ENCODE results near the gene ABCC12. TPM values are rescaled to one million over a fixed set of nuclear protein-coding genes. Genes with fewer than 3 reads are reported as not detected.

The ABCC12 gene
- total RNA-seq, 1 experiment from 2014 or later = not detected

DNA sequence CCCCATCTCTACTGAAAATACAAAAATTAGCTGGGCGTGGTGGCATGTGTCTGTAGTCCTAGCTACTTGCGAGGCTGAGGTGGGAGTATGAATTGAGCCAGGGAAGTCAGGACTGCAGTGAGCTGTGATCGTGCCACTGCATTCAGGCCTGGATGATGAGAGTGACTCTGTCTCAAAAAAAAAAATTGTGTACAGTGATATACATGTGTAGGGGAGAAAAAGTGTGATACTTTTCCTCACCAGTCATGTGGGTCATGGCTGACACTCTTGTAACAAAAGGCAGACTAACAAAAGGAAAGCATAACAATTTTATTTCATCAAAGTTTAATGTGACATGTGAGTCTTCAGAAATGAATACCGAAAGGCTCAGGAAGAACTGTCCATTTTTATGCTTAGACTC is 2.0 kb upstream of the ABCC12 start:
- no peaks in the 10 kb centered on the region for H3K9me3 Mint-ChIP-seq
- TF ChIP-seq, protein P1, sequence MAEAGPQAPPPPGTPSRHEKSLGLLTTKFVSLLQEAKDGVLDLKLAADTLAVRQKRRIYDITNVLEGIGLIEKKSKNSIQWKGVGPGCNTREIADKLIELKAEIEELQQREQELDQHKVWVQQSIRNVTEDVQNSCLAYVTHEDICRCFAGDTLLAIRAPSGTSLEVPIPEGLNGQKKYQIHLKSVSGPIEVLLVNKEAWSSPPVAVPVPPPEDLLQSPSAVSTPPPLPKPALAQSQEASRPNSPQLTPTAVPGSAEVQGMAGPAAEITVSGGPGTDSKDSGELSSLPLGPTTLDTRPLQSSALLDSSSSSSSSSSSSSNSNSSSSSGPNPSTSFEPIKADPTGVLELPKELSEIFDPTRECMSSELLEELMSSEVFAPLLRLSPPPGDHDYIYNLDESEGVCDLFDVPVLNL (CRISPR knock-in tag; IDR thresholded peaks at IDR 0.05; ENCODE audit: borderline replicate concordance, low read depth) = no peak
- TF ChIP-seq NFE2L1 (CRISPR knock-in tag; IDR thresholded peaks at IDR 0.05) = no peak
- TF ChIP-seq, protein P2, sequence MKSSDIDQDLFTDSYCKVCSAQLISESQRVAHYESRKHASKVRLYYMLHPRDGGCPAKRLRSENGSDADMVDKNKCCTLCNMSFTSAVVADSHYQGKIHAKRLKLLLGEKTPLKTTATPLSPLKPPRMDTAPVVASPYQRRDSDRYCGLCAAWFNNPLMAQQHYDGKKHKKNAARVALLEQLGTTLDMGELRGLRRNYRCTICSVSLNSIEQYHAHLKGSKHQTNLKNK (CRISPR knock-in tag; IDR thresholded peaks at IDR 0.05) = no peak
- TF ChIP-seq NR3C1 (CRISPR knock-in tag; conservative IDR thresholded peaks at IDR 0.05; ENCODE audit: low read depth) = no peak
- TF ChIP-seq ZNF138 (CRISPR knock-in tag; conservative IDR thresholded peaks at IDR 0.05) = no peak
- TF ChIP-seq CREM (CRISPR knock-in tag; IDR thresholded peaks at IDR 0.05) = no peak
- no peak for TF ChIP-seq SP1 (CRISPR knock-in tag; conservative IDR thresholded peaks at IDR 0.05)
- no peak for TF ChIP-seq PRRX2 (CRISPR knock-in tag; IDR thresholded peaks at IDR 0.05)
- TF ChIP-seq FOXK1 (CRISPR knock-in tag; IDR thresholded peaks at IDR 0.05) = no peak
- no peak for TF ChIP-seq NR1H2 (CRISPR knock-in tag; IDR thresholded peaks at IDR 0.05)
- H3K4me1 Mint-ChIP-seq = peaks cover 14% of the 10 kb centered on the region
- H3K4me3 Mint-ChIP-seq = no peak overlapping the region
- no peaks in the 10 kb centered on the region for H3K36me3 Mint-ChIP-seq
- H3K27ac Mint-ChIP-seq = no peak overlapping the region
- ChIA-PET POLR2A (no interaction called here), CTCF (interaction anchor here (2.7 kb wide), 1 partner anchor 41 kb away, joined by 8 read pairs; no protein-coding TSS in a partner anchor)
- ATAC-seq (no peak), DNase-seq (ENCODE audit: low spot score) (no peak)
- H3K27me3 Mint-ChIP-seq (ENCODE audit: low read depth) = peaks cover 17% of the 10 kb centered on the region

DNA sequence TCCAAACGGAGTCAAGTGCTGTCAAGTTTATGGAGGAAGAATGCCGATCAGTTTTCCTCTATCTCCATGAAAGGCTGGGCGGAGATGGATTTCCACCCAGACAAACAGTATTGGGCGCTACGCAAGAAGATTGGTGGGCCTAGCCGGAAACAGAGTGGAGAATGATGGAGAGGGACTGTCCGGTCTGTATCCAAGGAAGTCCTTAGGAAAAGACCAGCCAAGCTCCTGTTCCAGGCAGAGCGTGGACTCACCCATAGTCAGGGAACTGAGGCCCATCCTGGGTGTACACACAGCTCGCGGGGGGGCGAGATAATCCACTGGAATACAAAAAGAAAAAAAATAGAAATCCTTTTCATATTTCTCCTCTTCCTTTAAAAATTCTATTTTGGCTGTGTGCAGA is 1.5 kb upstream of the ABCC12 start:
- ATAC-seq (no peak), DNase-seq (ENCODE audit: low spot score) (no peak)
- H3K4me3 Mint-ChIP-seq = no peak overlapping the region
- H3K4me1 Mint-ChIP-seq = peaks cover 14% of the 10 kb centered on the region
- no peaks in the 10 kb centered on the region for H3K36me3 Mint-ChIP-seq
- H3K27ac Mint-ChIP-seq = no peak overlapping the region
- H3K9me3 Mint-ChIP-seq = no peaks in the 10 kb centered on the region
- ChIA-PET POLR2A (no interaction called here), CTCF (interaction anchor here (0.5 to 2.7 kb wide), 8 partner anchors 8 to 1043 kb away, joined by 3 to 8 read pairs (median 3); no protein-coding TSS in a partner anchor)
- H3K27me3 Mint-ChIP-seq (ENCODE audit: low read depth) = peaks cover 17% of the 10 kb centered on the region
- TF ChIP-seq, protein P3, sequence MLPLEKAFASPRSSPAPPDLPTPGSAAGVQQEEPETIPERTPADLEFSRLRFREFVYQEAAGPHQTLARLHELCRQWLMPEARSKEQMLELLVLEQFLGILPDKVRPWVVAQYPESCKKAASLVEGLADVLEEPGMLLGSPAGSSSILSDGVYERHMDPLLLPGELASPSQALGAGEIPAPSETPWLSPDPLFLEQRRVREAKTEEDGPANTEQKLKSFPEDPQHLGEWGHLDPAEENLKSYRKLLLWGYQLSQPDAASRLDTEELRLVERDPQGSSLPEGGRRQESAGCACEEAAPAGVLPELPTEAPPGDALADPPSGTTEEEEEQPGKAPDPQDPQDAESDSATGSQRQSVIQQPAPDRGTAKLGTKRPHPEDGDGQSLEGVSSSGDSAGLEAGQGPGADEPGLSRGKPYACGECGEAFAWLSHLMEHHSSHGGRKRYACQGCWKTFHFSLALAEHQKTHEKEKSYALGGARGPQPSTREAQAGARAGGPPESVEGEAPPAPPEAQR (CRISPR knock-in tag; IDR thresholded peaks at IDR 0.05) = no peak
- no peak for TF ChIP-seq FOXP1 (CRISPR knock-in tag; IDR thresholded peaks at IDR 0.05; ENCODE audit: borderline replicate concordance)
- TF ChIP-seq, protein P4, sequence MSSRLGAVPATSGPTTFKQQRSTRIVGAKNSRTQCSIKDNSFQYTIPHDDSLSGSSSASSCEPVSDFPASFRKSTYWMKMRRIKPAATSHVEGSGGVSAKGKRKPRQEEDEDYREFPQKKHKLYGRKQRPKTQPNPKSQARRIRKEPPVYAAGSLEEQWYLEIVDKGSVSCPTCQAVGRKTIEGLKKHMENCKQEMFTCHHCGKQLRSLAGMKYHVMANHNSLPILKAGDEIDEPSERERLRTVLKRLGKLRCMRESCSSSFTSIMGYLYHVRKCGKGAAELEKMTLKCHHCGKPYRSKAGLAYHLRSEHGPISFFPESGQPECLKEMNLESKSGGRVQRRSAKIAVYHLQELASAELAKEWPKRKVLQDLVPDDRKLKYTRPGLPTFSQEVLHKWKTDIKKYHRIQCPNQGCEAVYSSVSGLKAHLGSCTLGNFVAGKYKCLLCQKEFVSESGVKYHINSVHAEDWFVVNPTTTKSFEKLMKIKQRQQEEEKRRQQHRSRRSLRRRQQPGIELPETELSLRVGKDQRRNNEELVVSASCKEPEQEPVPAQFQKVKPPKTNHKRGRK (CRISPR knock-in tag; IDR thresholded peaks at IDR 0.05; ENCODE audit: borderline replicate concordance) = no peak
- TF ChIP-seq ELF4 (CRISPR knock-in tag; IDR thresholded peaks at IDR 0.05; ENCODE audit: low read depth) = no peak
- no peak for TF ChIP-seq ZNF263 (CRISPR knock-in tag; IDR thresholded peaks at IDR 0.05; ENCODE audit: low read depth)
- TF ChIP-seq, protein P5, sequence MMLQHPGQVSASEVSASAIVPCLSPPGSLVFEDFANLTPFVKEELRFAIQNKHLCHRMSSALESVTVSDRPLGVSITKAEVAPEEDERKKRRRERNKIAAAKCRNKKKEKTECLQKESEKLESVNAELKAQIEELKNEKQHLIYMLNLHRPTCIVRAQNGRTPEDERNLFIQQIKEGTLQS (CRISPR knock-in tag; conservative IDR thresholded peaks at IDR 0.05) = no peak
- TF ChIP-seq, protein P6, sequence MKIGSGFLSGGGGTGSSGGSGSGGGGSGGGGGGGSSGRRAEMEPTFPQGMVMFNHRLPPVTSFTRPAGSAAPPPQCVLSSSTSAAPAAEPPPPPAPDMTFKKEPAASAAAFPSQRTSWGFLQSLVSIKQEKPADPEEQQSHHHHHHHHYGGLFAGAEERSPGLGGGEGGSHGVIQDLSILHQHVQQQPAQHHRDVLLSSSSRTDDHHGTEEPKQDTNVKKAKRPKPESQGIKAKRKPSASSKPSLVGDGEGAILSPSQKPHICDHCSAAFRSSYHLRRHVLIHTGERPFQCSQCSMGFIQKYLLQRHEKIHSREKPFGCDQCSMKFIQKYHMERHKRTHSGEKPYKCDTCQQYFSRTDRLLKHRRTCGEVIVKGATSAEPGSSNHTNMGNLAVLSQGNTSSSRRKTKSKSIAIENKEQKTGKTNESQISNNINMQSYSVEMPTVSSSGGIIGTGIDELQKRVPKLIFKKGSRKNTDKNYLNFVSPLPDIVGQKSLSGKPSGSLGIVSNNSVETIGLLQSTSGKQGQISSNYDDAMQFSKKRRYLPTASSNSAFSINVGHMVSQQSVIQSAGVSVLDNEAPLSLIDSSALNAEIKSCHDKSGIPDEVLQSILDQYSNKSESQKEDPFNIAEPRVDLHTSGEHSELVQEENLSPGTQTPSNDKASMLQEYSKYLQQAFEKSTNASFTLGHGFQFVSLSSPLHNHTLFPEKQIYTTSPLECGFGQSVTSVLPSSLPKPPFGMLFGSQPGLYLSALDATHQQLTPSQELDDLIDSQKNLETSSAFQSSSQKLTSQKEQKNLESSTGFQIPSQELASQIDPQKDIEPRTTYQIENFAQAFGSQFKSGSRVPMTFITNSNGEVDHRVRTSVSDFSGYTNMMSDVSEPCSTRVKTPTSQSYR (CRISPR knock-in tag; IDR thresholded peaks at IDR 0.05) = no peak
- no peak for TF ChIP-seq NR1H2 (CRISPR knock-in tag; IDR thresholded peaks at IDR 0.05)
- no peak for TF ChIP-seq ZNF396 (CRISPR knock-in tag; IDR thresholded peaks at IDR 0.05; ENCODE audit: borderline replicate concordance)
- TF ChIP-seq, protein P7, sequence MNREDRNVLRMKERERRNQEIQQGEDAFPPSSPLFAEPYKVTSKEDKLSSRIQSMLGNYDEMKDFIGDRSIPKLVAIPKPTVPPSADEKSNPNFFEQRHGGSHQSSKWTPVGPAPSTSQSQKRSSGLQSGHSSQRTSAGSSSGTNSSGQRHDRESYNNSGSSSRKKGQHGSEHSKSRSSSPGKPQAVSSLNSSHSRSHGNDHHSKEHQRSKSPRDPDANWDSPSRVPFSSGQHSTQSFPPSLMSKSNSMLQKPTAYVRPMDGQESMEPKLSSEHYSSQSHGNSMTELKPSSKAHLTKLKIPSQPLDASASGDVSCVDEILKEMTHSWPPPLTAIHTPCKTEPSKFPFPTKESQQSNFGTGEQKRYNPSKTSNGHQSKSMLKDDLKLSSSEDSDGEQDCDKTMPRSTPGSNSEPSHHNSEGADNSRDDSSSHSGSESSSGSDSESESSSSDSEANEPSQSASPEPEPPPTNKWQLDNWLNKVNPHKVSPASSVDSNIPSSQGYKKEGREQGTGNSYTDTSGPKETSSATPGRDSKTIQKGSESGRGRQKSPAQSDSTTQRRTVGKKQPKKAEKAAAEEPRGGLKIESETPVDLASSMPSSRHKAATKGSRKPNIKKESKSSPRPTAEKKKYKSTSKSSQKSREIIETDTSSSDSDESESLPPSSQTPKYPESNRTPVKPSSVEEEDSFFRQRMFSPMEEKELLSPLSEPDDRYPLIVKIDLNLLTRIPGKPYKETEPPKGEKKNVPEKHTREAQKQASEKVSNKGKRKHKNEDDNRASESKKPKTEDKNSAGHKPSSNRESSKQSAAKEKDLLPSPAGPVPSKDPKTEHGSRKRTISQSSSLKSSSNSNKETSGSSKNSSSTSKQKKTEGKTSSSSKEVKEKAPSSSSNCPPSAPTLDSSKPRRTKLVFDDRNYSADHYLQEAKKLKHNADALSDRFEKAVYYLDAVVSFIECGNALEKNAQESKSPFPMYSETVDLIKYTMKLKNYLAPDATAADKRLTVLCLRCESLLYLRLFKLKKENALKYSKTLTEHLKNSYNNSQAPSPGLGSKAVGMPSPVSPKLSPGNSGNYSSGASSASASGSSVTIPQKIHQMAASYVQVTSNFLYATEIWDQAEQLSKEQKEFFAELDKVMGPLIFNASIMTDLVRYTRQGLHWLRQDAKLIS (CRISPR knock-in tag; IDR thresholded peaks at IDR 0.05; ENCODE audit: borderline replicate concordance) = no peak
- TF ChIP-seq MXD4 (CRISPR knock-in tag; IDR thresholded peaks at IDR 0.05; ENCODE audit: borderline replicate concordance) = no peak
- no peak for TF ChIP-seq ZNF121 (CRISPR knock-in tag; IDR thresholded peaks at IDR 0.05)
- TF ChIP-seq, protein P8, sequence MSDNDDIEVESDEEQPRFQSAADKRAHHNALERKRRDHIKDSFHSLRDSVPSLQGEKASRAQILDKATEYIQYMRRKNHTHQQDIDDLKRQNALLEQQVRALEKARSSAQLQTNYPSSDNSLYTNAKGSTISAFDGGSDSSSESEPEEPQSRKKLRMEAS (CRISPR knock-in tag; IDR thresholded peaks at IDR 0.05) = no peak
- no peak for TF ChIP-seq SMAD4 (CRISPR knock-in tag; IDR thresholded peaks at IDR 0.05)
